RWPE1 (cell line): Measurements from ENCODE around the gene TRIM29.

Source experiments
- CTCF ChIA-PET: fragments of 350-600 bp; sonication (Branson Sonifier 250); formaldehyde crosslinking; extraction: SDS; loops from one replicate; lab custom pipeline; 2021; lab: Yijun Ruan, JAX
- POLR2A ChIA-PET: fragments of 400-600 bp; formaldehyde crosslinking; extraction: SDS; loops from one replicate; lab custom pipeline; 2020; ENCODE audit warnings: antibody characterized with exemption; ENCODE audit not compliant: low non-redundant PET; lab: Yijun Ruan, JAX
- DNase-seq: peaks from one replicate; pipeline ENCODE4 v3.0.0; 2012; ENCODE audit warnings: low spot score
- H3K27ac ChIP-seq: fragments of 450-650 bp; 2 replicates; pipeline ENCODE4 v1.5.1; 2017
- CTCF ChIP-seq: fragments of 450-650 bp; conservative IDR thresholded peaks from 2 replicates; pipeline ENCODE4 v1.5.1; 2017; ENCODE audit warnings: low read depth, mild to moderate bottlenecking

Gene TRIM29

GRCh38 chr11:120137611-120138521, at the start of gene TRIM29:
Gene TRIM29 (minus strand): TSS chr11:120138113. CDS start chr11:120138031, 82 bp downstream.
- peak; percentile 87 for DNase-seq
- POLR2A ChIA-PET = interaction anchor here (0.8 to 1.9 kb wide), 4 partner anchors 9 to 43 kb away, joined by 3 to 7 read pairs (median 4); no protein-coding TSS in a partner anchor
- peak within 1 kb of the TSS; percentile 99 for H3K27ac ChIP-seq
- CTCF ChIA-PET = interaction anchor here (0.6 to 3.5 kb wide), 13 partner anchors 9 to 1049 kb away, joined by 3 to 32 read pairs (median 4); no protein-coding TSS in a partner anchor
- TF ChIP-seq CTCF = peak; percentile 49

GRCh38 chr11:120186774-120187591, 49.1 kb upstream of the TRIM29 start:
- ChIA-PET POLR2A (no interaction called here), CTCF (no interaction called here)
- DNase-seq = peak; percentile 16
- TF ChIP-seq CTCF = no peak
- H3K27ac ChIP-seq = no peak overlapping the region

GRCh38 chr11:120186456-120186773, 48.5 kb upstream of the TRIM29 start:
- no peak for DNase-seq
- no peak overlapping the region for H3K27ac ChIP-seq
- no peak for TF ChIP-seq CTCF
- POLR2A ChIA-PET = no interaction called here
- CTCF ChIA-PET = no interaction called here

GRCh38 chr11:120185706-120186455, 48.0 kb upstream of the TRIM29 start:
- DNase-seq = no peak
- no peak for TF ChIP-seq CTCF
- H3K27ac ChIP-seq = no peak overlapping the region
- POLR2A ChIA-PET = no interaction called here
- CTCF ChIA-PET = interaction anchor here (0.6 kb wide), 1 partner anchor 434 kb away, joined by 3 read pairs; no protein-coding TSS in a partner anchor

- ChIA-PET CTCF (interaction anchor here (0.6 kb wide), 1 partner anchor 435 kb away, joined by 3 read pairs; no protein-coding TSS in a partner anchor), POLR2A (no interaction called here)
- DNase-seq = no peak
- TF ChIP-seq CTCF = no peak
- H3K27ac ChIP-seq = no peak overlapping the region
These were observed 47.2 kb upstream of the TRIM29 start for GRCh38 chr11:120184946-120185705.
